K562 (cell line): Measurements from ENCODE around the gene DHX8. TPM values are rescaled to one million over a fixed set of nuclear protein-coding genes. Genes with fewer than 3 reads are reported as not detected.

Experiments used
- ATF3 ChIP-seq, 2 experiments: fragments of 450-650 bp in 1 of 2; sonication (generic) in 1 of 2; formaldehyde crosslinking in 1 of 2; IDR thresholded peaks in 1 of 2; conservative IDR thresholded peaks in 1 of 2; 2 replicates each; pipeline versions ENCODE4 v1.6.1 to v1.8.1; 2016 to 2023; ENCODE audit warnings: mild to moderate bottlenecking in 2 of 2, moderate library complexity in 2 of 2, inconsistent platforms in 1 of 2, missing genetic modification reagents in 1 of 2
- CBFB ChIP-seq: sonication (generic); formaldehyde crosslinking; IDR thresholded peaks from 2 replicates; pipeline ENCODE4 v1.4.0; 2020; ENCODE audit warnings: mild to moderate bottlenecking, missing genetic modification reagents
- CHD2 ChIP-seq: IDR thresholded peaks from 2 replicates; pipeline ENCODE4 v1.6.1; 2011; ENCODE audit warnings: low read depth, low read length
- E2F1 ChIP-seq: sonication (generic); formaldehyde crosslinking; IDR thresholded peaks from 2 replicates; pipeline ENCODE4 v1.8.1; 2023; ENCODE audit warnings: mild to moderate bottlenecking, missing genetic modification reagents, moderate library complexity
- EP400 ChIP-seq: fragments of 450-650 bp; IDR thresholded peaks from 2 replicates; pipeline ENCODE4 v1.6.1; 2017; ENCODE audit warnings: antibody characterized with exemption, mild to moderate bottlenecking, moderate library complexity
- FOXK1 ChIP-seq: sonication (generic); formaldehyde crosslinking; IDR thresholded peaks from 2 replicates; pipeline ENCODE4 v1.8.0; 2022; ENCODE audit warnings: missing genetic modification reagents, mild to moderate bottlenecking, borderline replicate concordance
- FOXO4 ChIP-seq: fragments of 450-650 bp; formaldehyde crosslinking; IDR thresholded peaks from 2 replicates; pipeline ENCODE4 v1.4.0; 2020; ENCODE audit warnings: mild to moderate bottlenecking, moderate library complexity
- KLF1 ChIP-seq: fragments of 450-650 bp; IDR thresholded peaks from 2 replicates; pipeline ENCODE4 v1.6.1; 2016; ENCODE audit warnings: missing genetic modification characterization, missing compliant biosample characterization
- MEF2D ChIP-seq: conservative IDR thresholded peaks from 2 replicates; pipeline ENCODE4 v1.6.1; 2016; ENCODE audit warnings: low read depth, missing genetic modification characterization, missing compliant biosample characterization
- NR2C2 ChIP-seq, 2 experiments: fragments of 200-800 bp in 1 of 2; sonication (Bioruptor generic) in 1 of 2; sonication (generic) in 1 of 2; formaldehyde crosslinking in 1 of 2; IDR thresholded peaks; 2 replicates each; pipeline versions ENCODE4 v1.6.1 to v1.8.0; 2016 to 2022; ENCODE audit warnings: mild to moderate bottlenecking in 1 of 2, missing compliant biosample characterization in 1 of 2, missing genetic modification characterization in 1 of 2, missing genetic modification reagents in 1 of 2
- POLR2A ChIP-seq: fragments of 450-650 bp; conservative IDR thresholded peaks from 2 replicates; pipeline ENCODE4 v1.6.1; 2016
- POLR2H ChIP-seq: IDR thresholded peaks from 2 replicates; pipeline ENCODE4 v1.6.1; 2016; ENCODE audit warnings: missing genetic modification characterization, low read depth, mild to moderate bottlenecking, control low read depth, missing compliant biosample characterization, moderate library complexity
- PYGO2 ChIP-seq: fragments of 450-650 bp; IDR thresholded peaks from 2 replicates; pipeline ENCODE4 v1.6.1; 2016; ENCODE audit warnings: mild to moderate bottlenecking, missing genetic modification characterization, moderate library complexity, missing compliant biosample characterization
- SP1 ChIP-seq: sonication (generic); formaldehyde crosslinking; IDR thresholded peaks from 2 replicates; pipeline ENCODE4 v1.8.1; 2022; ENCODE audit warnings: mild to moderate bottlenecking, missing genetic modification reagents
- STAG1 ChIP-seq: sonication (generic); formaldehyde crosslinking; IDR thresholded peaks from 2 replicates; pipeline ENCODE4 v1.5.0; 2020; ENCODE audit warnings: missing genetic modification reagents, borderline replicate concordance
- TAF9B ChIP-seq: fragments of 450-650 bp; IDR thresholded peaks from 2 replicates; pipeline ENCODE4 v1.6.1; 2018; ENCODE audit warnings: mild to moderate bottlenecking; ENCODE audit not compliant: partially characterized antibody
- TARDBP ChIP-seq: fragments of 450-650 bp; IDR thresholded peaks from 2 replicates; pipeline ENCODE4 v1.6.1; 2016
- TBP ChIP-seq: optimal IDR thresholded peaks from 2 replicates; pipeline ENCODE3; 2011; ENCODE audit warnings: low read depth, low read length, improper control_type of control experiment
- ZBED1 ChIP-seq: IDR thresholded peaks from 2 replicates; pipeline ENCODE4 v1.6.1; 2014
- ZNF174 ChIP-seq: fragments of 250-450 bp; sonication (Bioruptor Pico); IDR thresholded peaks from 2 replicates; pipeline ENCODE4 v1.4.0; 2020; ENCODE audit warnings: mild to moderate bottlenecking
- ZNF197 ChIP-seq: fragments of 200-800 bp; sonication (Bioruptor generic); IDR thresholded peaks from 2 replicates; pipeline ENCODE4 v1.6.1; 2016; ENCODE audit warnings: low read depth, missing genetic modification characterization, missing compliant biosample characterization
- ZNF347 ChIP-seq: fragments of 450-650 bp; formaldehyde crosslinking; IDR thresholded peaks from 2 replicates; pipeline ENCODE4 v1.4.0; 2020; ENCODE audit warnings: low read depth, mild to moderate bottlenecking, moderate library complexity
- ZNF668 ChIP-seq: fragments of 250-450 bp; sonication (Bioruptor Pico); IDR thresholded peaks from 2 replicates; pipeline ENCODE4 v1.8.0; 2022; ENCODE audit warnings: mild to moderate bottlenecking, inconsistent platforms
- ZNF830 ChIP-seq: fragments of 250-450 bp; sonication (Bioruptor Pico); IDR thresholded peaks from 2 replicates; pipeline ENCODE4 v1.5.0; 2021; ENCODE audit warnings: mild to moderate bottlenecking
- polyA plus RNA-seq, 8 experiments: library from polyadenylated mRNA; depleted of rRNA in 4 of 8; stranded (reverse) in 5 of 8; unstranded in 3 of 8; fragments of >200 nt; fragmentation: Nextera tagmentation in 2 of 8; fragmentation: Illumina TruSeq in 1 of 8; extraction: Ambion mirVana in 2 of 8; extraction: Trizol in 1 of 8; gene quantifications; 2 replicates each; pipeline versions ENCODE4 v1.2.1 to v1.2.3, GENCODE V29; 2011 to 2014; ENCODE audit warnings: inconsistent platforms in 1 of 8, missing spikeins in 1 of 8
- total RNA-seq, 7 experiments: library from RNA; depleted of rRNA in 6 of 7; stranded (reverse); fragments of >200 nt in 6 of 7; fragmentation: Illumina TruSeq in 2 of 7; extraction: Trizol in 2 of 7; gene quantifications; 2 replicates each; pipeline versions ENCODE4 v1.2.1 to v1.2.3, GENCODE V29; 2011 to 2021; ENCODE audit warnings: low replicate concordance in 1 of 7

The DHX8 gene
- total and polyA plus RNA-seq, 9 of the 15 experiments (the other 6 are each of a cell fraction or from before 2014, with no cell fraction given) = 16.7 to 42.5 (median 25.6) TPM

GRCh38 chr17:43483674-43484551 is at the start of gene DHX8 (continued):
- TF ChIP-seq CHD2 (peak; percentile 9; the same call in 1 of the 2 replicates), TBP (peak; percentile 53), FOXO4 (CRISPR knock-in tag) (no peak), NR2C2 (CRISPR knock-in tag; IDR thresholded peaks at IDR 0.05) (peak; percentile 100), NR2C2 (tag; IDR thresholded peaks at IDR 0.05) (peak; percentile 100), POLR2H (tag) (peak; percentile 82), PYGO2 (tag) (no peak), ZBED1 (no peak), KLF1 (tag) (0 out of 2 replicates have a peak, but pooled peaks have one; percentile 58), ZNF347 (CRISPR knock-in tag) (no peak), MEF2D (no peak), ZNF668 (CRISPR knock-in tag) (no peak), POLR2A (peak; percentile 95), E2F1 (CRISPR knock-in tag) (peak; percentile 78; the same call in 1 of the 2 replicates), EP400 (peak; percentile 10; the same call in 1 of the 2 replicates), ATF3 (IDR thresholded peaks at IDR 0.05) (no peak), ATF3 (CRISPR knock-in tag; conservative IDR thresholded peaks at IDR 0.05) (no peak; the same call in none of the 2 replicates), ZNF197 (CRISPR knock-in tag) (peak; percentile 57; the same call in 1 of the 2 replicates), ZNF174 (0 out of 2 replicates have a peak, but pooled peaks have one; percentile 69), TAF9B (peak; percentile 87), FOXK1 (peak; percentile 94; the same call in 1 of the 2 replicates), CBFB (CRISPR knock-in tag) (peak; percentile 98), ZNF830 (CRISPR knock-in tag) (no peak), TARDBP (peak; percentile 53; the same call in 1 of the 2 replicates), SP1 (CRISPR knock-in tag) (peak; percentile 87), STAG1 (CRISPR knock-in tag) (peak; percentile 97)
